Common myeloid progenitor, CD34-positive (primary cell): ENCODE data around the gene PCDH9.
A peak's percentile ranks its signal among the peaks of the same experiment; 100 is the strongest.

ENCODE experiments used
- CTCF ChIA-PET: fragments of 350-600 bp; sonication (Branson Sonifier 250); formaldehyde crosslinking; loops from one replicate; lab custom pipeline; 2021; ENCODE audit warnings: antibody characterized with exemption; lab: Charles Lee
- POLR2A ChIA-PET: fragments of 350-600 bp; sonication (Branson Sonifier 250); formaldehyde crosslinking; loops from one replicate; lab custom pipeline; 2021; ENCODE audit warnings: antibody characterized with exemption; lab: Charles Lee
- DNase-seq, 3 donors: peaks; one replicate each; pipeline versions ENCODE4 v3.0.0 to v3.0.0-alpha.2; 2013
- H3K27ac ChIP-seq, 2 experiments: 1 replicate in 1 of 2; 2 replicates in 1 of 2; pipeline ENCODE4 v1.7.0; 2013; ENCODE audit warnings: inconsistent platforms in 2 of 2, low read length in 2 of 2, mild to moderate bottlenecking in 2 of 2, low read depth in 1 of 2, moderate library complexity in 1 of 2; ENCODE audit not compliant: severe bottlenecking in 2 of 2, insufficient read depth in 1 of 2, poor library complexity in 1 of 2
- H3K27me3 ChIP-seq, 5 experiments: replicated peaks in 2 of 5; 1 replicate in 3 of 5; 2 replicates in 2 of 5; pipeline versions ENCODE4 v1.6.1 to v1.7.0; 2013; ENCODE audit warnings: low read length in 4 of 5, mild to moderate bottlenecking in 2 of 5, moderate library complexity in 2 of 5, inconsistent platforms in 1 of 5; ENCODE audit not compliant: insufficient read depth in 5 of 5, control insufficient read depth in 4 of 5
- H3K36me3 ChIP-seq, 4 experiments: 1 replicate in 2 of 4; 2 replicates in 2 of 4; pipeline versions ENCODE4 v1.6.1 to v1.7.0; 2013; ENCODE audit warnings: low read length in 3 of 4, control low read depth in 1 of 4, mild to moderate bottlenecking in 1 of 4; ENCODE audit not compliant: control insufficient read depth in 4 of 4, insufficient read depth in 4 of 4
- H3K4me1 ChIP-seq, 4 experiments: 1 replicate in 3 of 4; 2 replicates in 1 of 4; pipeline versions ENCODE4 v1.6.1 to v1.7.1; 2013; ENCODE audit warnings: low read length in 3 of 4, mild to moderate bottlenecking in 3 of 4, control low read depth in 1 of 4, inconsistent platforms in 1 of 4, moderate library complexity in 1 of 4; ENCODE audit not compliant: control insufficient read depth in 4 of 4, insufficient read depth in 4 of 4; ENCODE audit errors: control extremely low read depth in 1 of 4
- H3K4me3 ChIP-seq, 7 experiments: 1 replicate in 4 of 7; 2 replicates in 3 of 7; pipeline versions ENCODE4 v1.5.1 to v1.7.0; 2013; ENCODE audit warnings: mild to moderate bottlenecking in 7 of 7, low read length in 6 of 7, moderate library complexity in 6 of 7, inconsistent platforms in 2 of 7, low read depth in 2 of 7, control low read depth in 1 of 7; ENCODE audit not compliant: insufficient read depth in 4 of 7, control insufficient read depth in 1 of 7; ENCODE audit errors: extremely low read depth in 1 of 7
- H3K9me3 ChIP-seq, 5 experiments: 1 replicate in 4 of 5; 2 replicates in 1 of 5; pipeline versions ENCODE4 v1.6.1 to v1.7.1; 2013; ENCODE audit warnings: low read length in 4 of 5, mild to moderate bottlenecking in 2 of 5, inconsistent platforms in 1 of 5, low read depth in 1 of 5, moderate library complexity in 1 of 5; ENCODE audit not compliant: control insufficient read depth in 4 of 5, insufficient read depth in 2 of 5; ENCODE audit errors: control extremely low read depth in 1 of 5
- WGBS: methylation state at CpG from one replicate; pipeline ENCODE4 v1.1.5; 2013; ENCODE audit not compliant: insufficient coverage; 5-methylcytosine and 5-hydroxymethylcytosine counted together

PCDH9 gene

GRCh38 chr13:67033170-67033569, 197.0 kb downstream of the PCDH9 start:
- H3K4me3 ChIP-seq: no peak overlapping the region
- H3K27ac ChIP-seq: no peak overlapping the region
- no peaks in the 10 kb centered on the region for H3K27me3 ChIP-seq
- DNase-seq: peak in 1 of 3 donors; percentile 5
- H3K36me3 ChIP-seq: no peaks in the 10 kb centered on the region
- POLR2A ChIA-PET: no interaction called here
- CTCF ChIA-PET: interaction anchor here (1.0 kb wide), 1 partner anchor 9 kb away, joined by 3 read pairs; no protein-coding TSS in a partner anchor
- 100% methylated on average over 1 of the region's 1 CpG for WGBS
- H3K9me3 ChIP-seq: no peaks in the 10 kb centered on the region
- peaks cover 0 to 6% (median 0%) of the 10 kb centered on the region in 4 experiments for H3K4me1 ChIP-seq

- Histone ChIP-seq H3K27ac (peak overlapping the region; percentile 83 to 88), H3K4me3 (peak overlapping the region in 5 of 7 experiments; percentile 15 to 66 (median 26)), H3K36me3 (no peaks in the 10 kb centered on the region), H3K27me3 (no peaks in the 10 kb centered on the region), H3K4me1 (peaks cover 3 to 19% (median 8%) of the 10 kb centered on the region in 4 experiments), H3K9me3 (no peaks in the 10 kb centered on the region)
- ChIA-PET CTCF (no interaction called here), POLR2A (no interaction called here)
- DNase-seq: peak; percentile 75 to 90 (median 87)
- 7% methylated on average over 3 of the region's 4 CpGs for WGBS
These were observed 206.8 kb downstream of the PCDH9 start for GRCh38 chr13:67023130-67023876.

- CTCF ChIA-PET: no interaction called here
- 98% methylated on average over 3 of the region's 3 CpGs for WGBS
- Histone ChIP-seq H3K9me3 (no peaks in the 10 kb centered on the region), H3K4me1 (peaks cover 3 to 15% (median 6%) of the 10 kb centered on the region in 4 experiments), H3K27me3 (no peaks in the 10 kb centered on the region), H3K36me3 (no peaks in the 10 kb centered on the region), H3K27ac (no peak overlapping the region), H3K4me3 (no peak overlapping the region)
- POLR2A ChIA-PET: no interaction called here
- no peak for DNase-seq
These were observed 211.4 kb downstream of the PCDH9 start for GRCh38 chr13:67018775-67019174.

GRCh38 chr13:67017276-67017675, 212.9 kb downstream of the PCDH9 start:
- 100% methylated on average over 2 of the region's 2 CpGs for WGBS
- H3K27me3 ChIP-seq: no peaks in the 10 kb centered on the region
- no peaks in the 10 kb centered on the region for H3K4me1 ChIP-seq
- H3K9me3 ChIP-seq: no peaks in the 10 kb centered on the region
- H3K4me3 ChIP-seq: no peak overlapping the region
- POLR2A ChIA-PET: no interaction called here
- no peaks in the 10 kb centered on the region for H3K36me3 ChIP-seq
- no peak for DNase-seq
- CTCF ChIA-PET: no interaction called here
- H3K27ac ChIP-seq: no peak overlapping the region

- DNase-seq: no peak
- Histone ChIP-seq H3K27me3 (no peaks in the 10 kb centered on the region), H3K36me3 (no peaks in the 10 kb centered on the region), H3K9me3 (no peaks in the 10 kb centered on the region), H3K4me1 (no peaks in the 10 kb centered on the region), H3K27ac (no peak overlapping the region), H3K4me3 (no peak overlapping the region)
- ChIA-PET POLR2A (no interaction called here), CTCF (no interaction called here)
- no CpG with 5 or more reads among the region's 2 CpGs for WGBS
These were observed 214.0 kb downstream of the PCDH9 start for GRCh38 chr13:67015976-67016600.

- ChIA-PET POLR2A (no interaction called here), CTCF (no interaction called here)
- Histone ChIP-seq H3K27ac (no peak overlapping the region), H3K36me3 (no peaks in the 10 kb centered on the region), H3K27me3 (no peaks in the 10 kb centered on the region), H3K4me3 (no peak overlapping the region), H3K9me3 (no peaks in the 10 kb centered on the region), H3K4me1 (no peaks in the 10 kb centered on the region)
- DNase-seq: no peak
- 100% methylated on average over 1 of the region's 1 CpG for WGBS
These were observed 215.7 kb downstream of the PCDH9 start for GRCh38 chr13:67014399-67014798.

- POLR2A ChIA-PET: no interaction called here
- Histone ChIP-seq H3K4me3 (no peak overlapping the region), H3K27ac (no peak overlapping the region), H3K27me3 (no peaks in the 10 kb centered on the region), H3K9me3 (no peaks in the 10 kb centered on the region), H3K36me3 (no peaks in the 10 kb centered on the region), H3K4me1 (no peaks in the 10 kb centered on the region)
- 100% methylated on average over 1 of the region's 2 CpGs for WGBS
- CTCF ChIA-PET: no interaction called here
- no peak for DNase-seq
These were observed 216.4 kb downstream of the PCDH9 start for GRCh38 chr13:67013709-67014108.
